Mesendoderm (in vitro differentiated cells): Measurements from ENCODE around the gene TALDO1.
A peak's percentile ranks its signal among the peaks of the same experiment; 100 is the strongest.

Experiments used
- DNase-seq: peaks from one replicate; pipeline ENCODE4 v3.0.0; 2013
- H2AK5ac ChIP-seq: 2 replicates; pipeline ENCODE4 v1.6.1; 2013; ENCODE audit warnings: low read length, inconsistent platforms
- H2BK120ac ChIP-seq: 2 replicates; pipeline ENCODE4 v1.6.1; 2013; ENCODE audit warnings: low read depth, mild to moderate bottlenecking, low read length, moderate library complexity, mixed read lengths
- H2BK15ac ChIP-seq: replicated peaks from 2 replicates; pipeline ENCODE4 v1.6.1; 2013; ENCODE audit warnings: low read depth, mild to moderate bottlenecking, moderate library complexity
- H2BK5ac ChIP-seq: 2 replicates; pipeline ENCODE4 v1.6.1; 2013; ENCODE audit warnings: low read length, inconsistent platforms
- H3K18ac ChIP-seq: 2 replicates; pipeline ENCODE4 v1.6.1; 2013; ENCODE audit warnings: mild to moderate bottlenecking, low read length, mixed read lengths
- H3K23ac ChIP-seq: one replicate; pipeline ENCODE4 v1.6.1; 2013; ENCODE audit warnings: low read length
- H3K27ac ChIP-seq: 2 replicates; pipeline ENCODE4 v1.5.1; 2013; ENCODE audit warnings: low read depth, mild to moderate bottlenecking, inconsistent platforms, low read length, moderate library complexity
- H3K27me3 ChIP-seq: 2 replicates; pipeline ENCODE4 v1.6.1; 2013; ENCODE audit warnings: low read length, control low read depth, mild to moderate bottlenecking, inconsistent platforms; ENCODE audit not compliant: insufficient read depth, poor library complexity
- H3K36me3 ChIP-seq: 2 replicates; pipeline ENCODE4 v1.6.1; 2013; ENCODE audit warnings: low read length, inconsistent platforms; ENCODE audit not compliant: control insufficient read depth, insufficient read depth
- H3K4ac ChIP-seq: one replicate; pipeline ENCODE4 v1.6.1; 2013; ENCODE audit warnings: low read depth, mild to moderate bottlenecking, low read length, moderate library complexity
- H3K4me1 ChIP-seq: 2 replicates; pipeline ENCODE4 v1.6.1; 2013; ENCODE audit warnings: low read depth, low read length, inconsistent platforms; ENCODE audit not compliant: control insufficient read depth
- H3K4me2 ChIP-seq: 2 replicates; pipeline ENCODE4 v1.6.1; 2013; ENCODE audit warnings: low read length
- H3K4me3 ChIP-seq: 2 replicates; pipeline ENCODE4 v1.5.1; 2013; ENCODE audit warnings: mild to moderate bottlenecking, low read length
- H3K56ac ChIP-seq: one replicate; pipeline ENCODE4 v1.6.1; 2013; ENCODE audit warnings: low read length
- H3K79me1 ChIP-seq: 2 replicates; pipeline ENCODE4 v1.6.1; 2013; ENCODE audit warnings: low read length, inconsistent platforms
- H3K79me2 ChIP-seq: 2 replicates; pipeline ENCODE4 v1.6.1; 2013; ENCODE audit warnings: mild to moderate bottlenecking, low read length; ENCODE audit not compliant: control insufficient read depth, insufficient read depth
- H3K9ac ChIP-seq: 2 replicates; pipeline ENCODE4 v1.6.1; 2013; ENCODE audit warnings: low read length, inconsistent platforms
- H4K5ac ChIP-seq: one replicate; pipeline ENCODE4 v1.6.1; 2013; ENCODE audit warnings: low read length
- H4K8ac ChIP-seq: one replicate; pipeline ENCODE4 v1.6.1; 2013; ENCODE audit warnings: low read depth, mild to moderate bottlenecking, control low read depth, low read length, moderate library complexity
- WGBS: extraction: QIAGEN DNeasy Blood & Tissue Kit; methylation state at CpG from one replicate; pipeline ENCODE4 v1.1.7; 2013; ENCODE audit warnings: low lambda C conversion rate, missing lambda C conversion rate; ENCODE audit not compliant: insufficient coverage; ENCODE audit errors: extremely low coverage; 5-methylcytosine and 5-hydroxymethylcytosine counted together

The TALDO1 gene

GRCh38 chr11:804599-804964, 57.3 kb downstream of the TALDO1 start:
- no CpG with 5 or more reads among the region's 18 CpGs for WGBS
- H2AK5ac ChIP-seq, result no peak overlapping the region
- H3K4me1 ChIP-seq, result peaks cover 4% of the 10 kb centered on the region
- no peaks in the 10 kb centered on the region for H3K27me3 ChIP-seq
- peak overlapping the region; percentile 73 for H3K18ac ChIP-seq
- H3K36me3 ChIP-seq, result no peaks in the 10 kb centered on the region
- no peak for DNase-seq
- peaks cover 8% of the 10 kb centered on the region for H3K79me2 ChIP-seq
- peak overlapping the region; percentile 9 for H2BK120ac ChIP-seq
- H3K4ac ChIP-seq, result peak overlapping the region; percentile 81
- H4K5ac ChIP-seq, result no peak overlapping the region
- H3K79me1 ChIP-seq, result peaks cover 2% of the 10 kb centered on the region
- peak overlapping the region; percentile 58 for H3K27ac ChIP-seq
- peak overlapping the region; percentile 88 for H3K56ac ChIP-seq
- H3K4me3 ChIP-seq, result peak overlapping the region; percentile 28
- peak overlapping the region; percentile 91 for H3K4me2 ChIP-seq
- H3K9ac ChIP-seq, result peak overlapping the region; percentile 91
- peak overlapping the region; percentile 77 for H4K8ac ChIP-seq
- no peak overlapping the region for H2BK5ac ChIP-seq
- peak overlapping the region; percentile 89 for H3K23ac ChIP-seq
- no peak overlapping the region for H2BK15ac ChIP-seq

GRCh38 chr11:808427-809286, 61.4 kb downstream of the TALDO1 start:
- Histone ChIP-seq H3K9ac (peak overlapping the region; percentile 99), H3K4me2 (peak overlapping the region; percentile 39), H4K5ac (peak overlapping the region; percentile 59), H3K56ac (peak overlapping the region; percentile 100), H2AK5ac (peak overlapping the region; percentile 90), H3K27me3 (no peaks in the 10 kb centered on the region), H3K4ac (peak overlapping the region; percentile 73), H3K18ac (no peak overlapping the region), H3K23ac (no peak overlapping the region), H4K8ac (no peak overlapping the region), H3K27ac (peak overlapping the region; percentile 45), H3K4me3 (peak overlapping the region; percentile 93), H2BK15ac (no peak overlapping the region), H3K79me1 (peaks cover 19% of the 10 kb centered on the region), H3K36me3 (peaks cover 19% of the 10 kb centered on the region), H2BK120ac (no peak overlapping the region), H2BK5ac (peak overlapping the region; percentile 10), H3K79me2 (peaks cover 33% of the 10 kb centered on the region), H3K4me1 (peaks cover 6% of the 10 kb centered on the region)
- no CpG with 5 or more reads among the region's 36 CpGs for WGBS
- no peak for DNase-seq

GRCh38 chr11:809287-810039, 62.2 kb downstream of the TALDO1 start, which contains the start of gene RPLP2:
TSS of gene RPLP2 (plus strand) at chr11:809967. CDS start at chr11:810235, 268 bp downstream.
- Histone ChIP-seq H3K79me1 (peaks cover 19% of the 10 kb centered on the region), H3K18ac (peak within 1 kb of the TSS; percentile 43), H3K56ac (peak within 1 kb of the TSS; percentile 100), H2BK5ac (peak within 1 kb of the TSS; percentile 100), H3K9ac (peak within 1 kb of the TSS; percentile 99), H2BK120ac (no peak within 1 kb of the TSS), H3K4ac (peak within 1 kb of the TSS; percentile 73), H3K27me3 (no peaks in the 10 kb centered on the region), H4K8ac (no peak within 1 kb of the TSS), H2AK5ac (peak within 1 kb of the TSS; percentile 90), H3K4me2 (peak within 1 kb of the TSS; percentile 78), H3K27ac (peak within 1 kb of the TSS; percentile 89), H3K36me3 (peaks cover 19% of the 10 kb centered on the region), H2BK15ac (no peak within 1 kb of the TSS), H3K79me2 (peaks cover 33% of the 10 kb centered on the region), H4K5ac (peak within 1 kb of the TSS; percentile 59), H3K4me1 (peaks cover 5% of the 10 kb centered on the region), H3K4me3 (peak within 1 kb of the TSS; percentile 98), H3K23ac (peak within 1 kb of the TSS; percentile 90)
- peak; percentile 98 for DNase-seq
- WGBS, result no CpG with 5 or more reads among the region's 81 CpGs

GRCh38 chr11:810040-810567, 62.8 kb downstream of the TALDO1 start:
- no peak overlapping the region for H2BK15ac ChIP-seq
- H3K36me3 ChIP-seq, result peaks cover 19% of the 10 kb centered on the region
- no peak for DNase-seq
- peak overlapping the region; percentile 51 for H2AK5ac ChIP-seq
- peaks cover 3% of the 10 kb centered on the region for H3K4me1 ChIP-seq
- no peak overlapping the region for H2BK5ac ChIP-seq
- H3K4ac ChIP-seq, result peak overlapping the region; percentile 66
- H3K79me2 ChIP-seq, result peaks cover 33% of the 10 kb centered on the region
- peak overlapping the region; percentile 8 for H3K18ac ChIP-seq
- no peaks in the 10 kb centered on the region for H3K27me3 ChIP-seq
- peak overlapping the region; percentile 29 for H3K27ac ChIP-seq
- H2BK120ac ChIP-seq, result no peak overlapping the region
- peak overlapping the region; percentile 78 for H3K4me2 ChIP-seq
- no peak overlapping the region for H4K5ac ChIP-seq
- H3K4me3 ChIP-seq, result peak overlapping the region; percentile 98
- H4K8ac ChIP-seq, result no peak overlapping the region
- no CpG with 5 or more reads among the region's 55 CpGs for WGBS
- no peak overlapping the region for H3K23ac ChIP-seq
- H3K56ac ChIP-seq, result peak overlapping the region; percentile 100
- H3K9ac ChIP-seq, result peak overlapping the region; percentile 99
- H3K79me1 ChIP-seq, result peaks cover 19% of the 10 kb centered on the region

GRCh38 chr11:811446-812245, 64.4 kb downstream of the TALDO1 start:
- no peak overlapping the region for H4K8ac ChIP-seq
- no CpG with 5 or more reads among the region's 14 CpGs for WGBS
- no peak overlapping the region for H2BK5ac ChIP-seq
- H3K4ac ChIP-seq, result no peak overlapping the region
- H3K18ac ChIP-seq, result no peak overlapping the region
- no peaks in the 10 kb centered on the region for H3K27me3 ChIP-seq
- peaks cover 3% of the 10 kb centered on the region for H3K4me1 ChIP-seq
- H2BK15ac ChIP-seq, result no peak overlapping the region
- no peak overlapping the region for H3K27ac ChIP-seq
- peak overlapping the region; percentile 100 for H3K56ac ChIP-seq
- peak overlapping the region; percentile 98 for H3K4me3 ChIP-seq
- no peak overlapping the region for H2BK120ac ChIP-seq
- H3K23ac ChIP-seq, result no peak overlapping the region
- H2AK5ac ChIP-seq, result no peak overlapping the region
- DNase-seq, result peak; percentile 47
- H3K79me2 ChIP-seq, result peaks cover 33% of the 10 kb centered on the region
- H3K4me2 ChIP-seq, result peak overlapping the region; percentile 78
- H4K5ac ChIP-seq, result no peak overlapping the region
- H3K36me3 ChIP-seq, result peaks cover 19% of the 10 kb centered on the region
- H3K9ac ChIP-seq, result peak overlapping the region; percentile 99
- peaks cover 19% of the 10 kb centered on the region for H3K79me1 ChIP-seq
